Neural progenitor cell (in vitro differentiated cells): ENCODE measurements around the gene DRAXIN.
A peak's percentile ranks its signal among the peaks of the same experiment; 100 is the strongest.

Source experiments
- CTCF ChIP-seq: fragments of 200-600 bp; sonication (generic); IDR thresholded peaks from 2 replicates; pipeline ENCODE4 v1.5.1; 2017; ENCODE audit warnings: antibody characterized with exemption, mild to moderate bottlenecking
- EZH2phosphoT487 ChIP-seq: fragments of 200-600 bp; sonication (generic); IDR thresholded peaks from 2 replicates; pipeline ENCODE4 v1.6.1; 2017; ENCODE audit warnings: antibody characterized with exemption

- TF ChIP-seq CTCF (peak; percentile 16), EZH2phosphoT487 (no peak)
Measured at GRCh38 chr1:11676386-11677103, 15.0 kb upstream of the DRAXIN start.
